Measurements from ENCODE around the gene HMGB4. TPM values are rescaled to one million over a fixed set of nuclear protein-coding genes. Genes with fewer than 3 reads are reported as not detected.

HMGB4 gene
- total RNA-seq, 4 donors from 2014 or later = not detected

- Histone ChIP-seq H3K4me1 (no peaks in the 10 kb centered on the region), H3K4me3 (no peak overlapping the region), H3K27me3 (no peaks in the 10 kb centered on the region), H3K27ac (no peak overlapping the region), H3K9me3 (no peaks in the 10 kb centered on the region), H3K36me3 (no peaks in the 10 kb centered on the region)
- 56 to 68% methylated on average over 2 to 14 of the region's 14 CpGs for WGBS, 2 donors (ENCODE audit: low coverage in 1 of 2)
- TF ChIP-seq EP300 (IDR thresholded peaks at IDR 0.05; ENCODE audit: low read depth) (no peak), POLR2AphosphoS5 (IDR thresholded peaks at IDR 0.05) (no peak), POLR2A (IDR thresholded peaks at IDR 0.05) (no peak), CTCF (IDR thresholded peaks at IDR 0.05) (no peak)
- DNase-seq = no peak
- intact Hi-C loops (cut with DNase I; ENCODE audit: low total_unique reads) (no loop called here), in situ Hi-C loops (cut with MboI; ENCODE audit: low pct_ligation_motif_present in 1 of 4, low pct_unique_long_range_greater_than_20kb in 1 of 4, low sequenced_read_pairs in 3 of 4) (no loop called here)
Observed at GRCh38 chr1:33864460-33865389, 846 bp downstream of the HMGB4 start.

GRCh38 chr1:33866281-33866680, 2.4 kb downstream of the HMGB4 start:
- Histone ChIP-seq H3K27ac (no peak overlapping the region), H3K9me3 (no peaks in the 10 kb centered on the region), H3K4me1 (no peaks in the 10 kb centered on the region), H3K27me3 (no peaks in the 10 kb centered on the region), H3K4me3 (no peak overlapping the region), H3K36me3 (no peaks in the 10 kb centered on the region)
- in situ Hi-C loops (cut with MboI; ENCODE audit: low pct_ligation_motif_present in 1 of 4, low pct_unique_long_range_greater_than_20kb in 1 of 4, low sequenced_read_pairs in 3 of 4) (no loop called here), intact Hi-C loops (cut with DNase I; ENCODE audit: low total_unique reads) (no loop called here)
- WGBS, 2 donors (ENCODE audit: low coverage in 1 of 2) = 20 to 52% methylated on average over 1 to 6 of the region's 6 CpGs
- DNase-seq = no peak
- no peak for TF ChIP-seq CTCF (IDR thresholded peaks at IDR 0.05)
- TF ChIP-seq EP300 (IDR thresholded peaks at IDR 0.05; ENCODE audit: low read depth) = no peak
- TF ChIP-seq POLR2AphosphoS5 (IDR thresholded peaks at IDR 0.05) = no peak
- TF ChIP-seq POLR2A (IDR thresholded peaks at IDR 0.05) = no peak

GRCh38 chr1:33867684-33868083, 3.8 kb downstream of the HMGB4 start:
- no peak overlapping the region for H3K27ac ChIP-seq
- intact Hi-C loops (cut with DNase I; ENCODE audit: low total_unique reads) (no loop called here), in situ Hi-C loops (cut with MboI; ENCODE audit: low pct_ligation_motif_present in 1 of 4, low pct_unique_long_range_greater_than_20kb in 1 of 4, low sequenced_read_pairs in 3 of 4) (no loop called here)
- no peaks in the 10 kb centered on the region for H3K9me3 ChIP-seq
- H3K4me1 ChIP-seq = no peaks in the 10 kb centered on the region
- H3K27me3 ChIP-seq = no peaks in the 10 kb centered on the region
- no peak overlapping the region for H3K4me3 ChIP-seq
- TF ChIP-seq POLR2AphosphoS5 (IDR thresholded peaks at IDR 0.05) = no peak
- TF ChIP-seq POLR2A (IDR thresholded peaks at IDR 0.05) = no peak
- TF ChIP-seq CTCF (IDR thresholded peaks at IDR 0.05) = no peak
- TF ChIP-seq EP300 (IDR thresholded peaks at IDR 0.05; ENCODE audit: low read depth) = no peak
- WGBS, 2 donors (ENCODE audit: low coverage in 1 of 2) = 88% methylated on average over 1 of the region's 1 CpG; no CpG with 5 or more reads in 1 of the 2 donors
- no peaks in the 10 kb centered on the region for H3K36me3 ChIP-seq
- no peak for DNase-seq

- TF ChIP-seq EP300 (IDR thresholded peaks at IDR 0.05; ENCODE audit: low read depth) (no peak), POLR2AphosphoS5 (IDR thresholded peaks at IDR 0.05) (no peak), CTCF (IDR thresholded peaks at IDR 0.05) (no peak), POLR2A (IDR thresholded peaks at IDR 0.05) (no peak)
- no peak overlapping the region for H3K27ac ChIP-seq
- no peaks in the 10 kb centered on the region for H3K36me3 ChIP-seq
- no peaks in the 10 kb centered on the region for H3K4me1 ChIP-seq
- DNase-seq = no peak
- no peak overlapping the region for H3K4me3 ChIP-seq
- in situ Hi-C loops (cut with MboI; ENCODE audit: low pct_ligation_motif_present in 1 of 4, low pct_unique_long_range_greater_than_20kb in 1 of 4, low sequenced_read_pairs in 3 of 4) (no loop called here), intact Hi-C loops (cut with DNase I; ENCODE audit: low total_unique reads) (no loop called here)
- H3K27me3 ChIP-seq = no peaks in the 10 kb centered on the region
- H3K9me3 ChIP-seq = no peaks in the 10 kb centered on the region
Observed at GRCh38 chr1:33872275-33872674, 8.4 kb downstream of the HMGB4 start.
